RWPE2 (cell line): ENCODE results near the gene ZNF423.

Source experiments
- ATAC-seq: fragments of 200-7000 bp; cut with Tn5 transposase; 3 replicates; pipeline ENCODE4 v1.9.1; 2021; ENCODE audit warnings: low read depth
- DNase-seq: peaks from one replicate; pipeline ENCODE4 v3.0.0-alpha.2; 2020; ENCODE audit warnings: low spot score
- H3K27ac ChIP-seq: fragments of 450-650 bp; 2 replicates; pipeline ENCODE4 v1.5.1; 2017; ENCODE audit warnings: mild to moderate bottlenecking; ENCODE audit not compliant: poor library complexity, severe bottlenecking
- H3K27me3 ChIP-seq: fragments of 250-450 bp; sonication (Bioruptor Pico); 2 replicates; pipeline ENCODE4 v1.5.1; 2021; ENCODE audit warnings: mild to moderate bottlenecking, moderate library complexity; ENCODE audit not compliant: insufficient read depth, poor library complexity, severe bottlenecking
- H3K36me3 ChIP-seq: fragments of 250-450 bp; sonication (Bioruptor Pico); 2 replicates; pipeline ENCODE4 v1.5.1; 2020; ENCODE audit warnings: low read depth, mild to moderate bottlenecking, moderate library complexity
- H3K4me1 ChIP-seq: fragments of 250-450 bp; sonication (Bioruptor Pico); 2 replicates; pipeline ENCODE4 v1.5.1; 2021; ENCODE audit warnings: mild to moderate bottlenecking, moderate library complexity; ENCODE audit not compliant: insufficient read depth, poor library complexity, severe bottlenecking
- H3K4me3 ChIP-seq: fragments of 250-450 bp; sonication (Bioruptor Pico); 2 replicates; pipeline ENCODE4 v1.5.1; 2021; ENCODE audit warnings: mild to moderate bottlenecking, moderate library complexity; ENCODE audit not compliant: severe bottlenecking
- H3K9me3 ChIP-seq: fragments of 250-450 bp; sonication (Bioruptor Pico); 2 replicates; pipeline ENCODE4 v1.5.1; 2021; ENCODE audit warnings: mild to moderate bottlenecking, moderate library complexity; ENCODE audit not compliant: severe bottlenecking
- TF ChIP-seq, protein P1 (sequence below): fragments of 450-650 bp; IDR thresholded peaks from one replicate; pipeline ENCODE4 v1.5.1; 2017; ENCODE audit warnings: mild to moderate bottlenecking, moderate library complexity; ENCODE audit not compliant: poor library complexity, severe bottlenecking

Gene ZNF423

GRCh38 chr16:49526860-49527365, 329.0 kb downstream of the ZNF423 start:
- H3K4me3 ChIP-seq: no peak overlapping the region
- peaks cover 4% of the 10 kb centered on the region for H3K27me3 ChIP-seq
- ATAC-seq (no peak), DNase-seq (no peak)
- no peaks in the 10 kb centered on the region for H3K4me1 ChIP-seq
- H3K9me3 ChIP-seq: no peaks in the 10 kb centered on the region
- no peaks in the 10 kb centered on the region for H3K36me3 ChIP-seq
- TF ChIP-seq, protein P1, sequence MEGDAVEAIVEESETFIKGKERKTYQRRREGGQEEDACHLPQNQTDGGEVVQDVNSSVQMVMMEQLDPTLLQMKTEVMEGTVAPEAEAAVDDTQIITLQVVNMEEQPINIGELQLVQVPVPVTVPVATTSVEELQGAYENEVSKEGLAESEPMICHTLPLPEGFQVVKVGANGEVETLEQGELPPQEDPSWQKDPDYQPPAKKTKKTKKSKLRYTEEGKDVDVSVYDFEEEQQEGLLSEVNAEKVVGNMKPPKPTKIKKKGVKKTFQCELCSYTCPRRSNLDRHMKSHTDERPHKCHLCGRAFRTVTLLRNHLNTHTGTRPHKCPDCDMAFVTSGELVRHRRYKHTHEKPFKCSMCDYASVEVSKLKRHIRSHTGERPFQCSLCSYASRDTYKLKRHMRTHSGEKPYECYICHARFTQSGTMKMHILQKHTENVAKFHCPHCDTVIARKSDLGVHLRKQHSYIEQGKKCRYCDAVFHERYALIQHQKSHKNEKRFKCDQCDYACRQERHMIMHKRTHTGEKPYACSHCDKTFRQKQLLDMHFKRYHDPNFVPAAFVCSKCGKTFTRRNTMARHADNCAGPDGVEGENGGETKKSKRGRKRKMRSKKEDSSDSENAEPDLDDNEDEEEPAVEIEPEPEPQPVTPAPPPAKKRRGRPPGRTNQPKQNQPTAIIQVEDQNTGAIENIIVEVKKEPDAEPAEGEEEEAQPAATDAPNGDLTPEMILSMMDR: no peak
- H3K27ac ChIP-seq: no peak overlapping the region

- DNase-seq (no peak), ATAC-seq (no peak; the same call in 2 of the 3 replicates)
- H3K4me3 ChIP-seq: no peak overlapping the region
- H3K27me3 ChIP-seq: peaks cover 4% of the 10 kb centered on the region
- H3K27ac ChIP-seq: no peak overlapping the region
- H3K4me1 ChIP-seq: no peaks in the 10 kb centered on the region
- TF ChIP-seq, protein P1: no peak
- H3K9me3 ChIP-seq: no peaks in the 10 kb centered on the region
- no peaks in the 10 kb centered on the region for H3K36me3 ChIP-seq
Measured at GRCh38 chr16:49524947-49525315, 331.0 kb downstream of the ZNF423 start.

GRCh38 chr16:49524216-49524946, 331.5 kb downstream of the ZNF423 start:
- DNase-seq: no peak

DNA sequence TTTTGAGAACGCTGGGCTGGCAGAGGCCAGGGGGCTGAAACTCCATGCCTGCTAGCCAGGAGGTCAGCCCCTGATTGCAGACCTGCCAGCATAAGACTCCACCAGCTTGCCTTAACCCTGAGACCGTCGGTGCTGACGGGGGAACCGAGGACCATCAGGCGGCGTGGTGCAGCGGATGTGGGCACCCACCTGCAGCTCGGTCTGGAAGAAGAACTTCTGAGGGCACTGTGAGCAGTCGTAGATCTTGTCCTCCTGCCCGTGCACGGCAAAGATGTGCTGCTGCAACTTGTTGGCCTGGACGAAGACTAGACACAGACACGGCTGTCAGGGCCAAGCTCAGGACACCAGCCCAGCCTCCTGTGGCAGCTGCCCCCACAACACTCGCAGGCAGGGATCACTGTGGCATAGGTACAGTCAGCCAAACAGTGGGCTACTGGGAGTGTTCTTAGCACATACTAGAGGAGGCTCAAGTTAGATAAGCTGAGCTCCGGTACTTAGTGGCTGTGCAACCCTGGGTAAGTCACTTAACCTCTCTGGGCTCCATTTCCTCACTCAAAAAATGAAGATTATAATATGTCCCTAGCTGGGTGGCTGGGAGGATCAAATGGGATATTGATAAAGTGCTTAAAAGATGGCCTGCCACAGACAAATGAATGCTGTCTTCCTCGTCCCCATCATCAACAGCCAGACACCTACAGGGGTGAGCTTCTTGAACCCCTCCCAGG, 332.3 kb downstream of the ZNF423 start:
- H3K4me1 ChIP-seq: no peaks in the 10 kb centered on the region
- no peak overlapping the region for H3K4me3 ChIP-seq
- no peak overlapping the region for H3K27ac ChIP-seq
- ATAC-seq (no peak), DNase-seq (no peak)
- H3K27me3 ChIP-seq: peaks cover 4% of the 10 kb centered on the region
- H3K36me3 ChIP-seq: no peaks in the 10 kb centered on the region
- TF ChIP-seq, protein P1: no peak
- no peaks in the 10 kb centered on the region for H3K9me3 ChIP-seq

More at GRCh38 chr16:49524216-49524946, 331.5 kb downstream of the ZNF423 start:
- Histone ChIP-seq H3K4me3 (no peak overlapping the region), H3K27ac (no peak overlapping the region), H3K27me3 (peaks cover 4% of the 10 kb centered on the region), H3K4me1 (no peaks in the 10 kb centered on the region), H3K9me3 (no peaks in the 10 kb centered on the region), H3K36me3 (no peaks in the 10 kb centered on the region)
- TF ChIP-seq, protein P1: no peak
- ATAC-seq: no peak
